MV-4-11 (cell line): Measurements from ENCODE around the gene MS4A18.
A peak's percentile ranks its signal among the peaks of the same experiment; 100 is the strongest.

ENCODE experiments used
- DNase-seq: peaks from one replicate; lab custom pipeline; 2025; lab: John Stamatoyannopoulos, UW

MS4A18 gene

GRCh38 chr11:60739114-60739513 is 14.6 kb downstream of the MS4A18 start:
- no peak for DNase-seq

- no peak for DNase-seq
Measured at GRCh38 chr11:60740573-60740972, 16.1 kb downstream of the MS4A18 start.

DNA sequence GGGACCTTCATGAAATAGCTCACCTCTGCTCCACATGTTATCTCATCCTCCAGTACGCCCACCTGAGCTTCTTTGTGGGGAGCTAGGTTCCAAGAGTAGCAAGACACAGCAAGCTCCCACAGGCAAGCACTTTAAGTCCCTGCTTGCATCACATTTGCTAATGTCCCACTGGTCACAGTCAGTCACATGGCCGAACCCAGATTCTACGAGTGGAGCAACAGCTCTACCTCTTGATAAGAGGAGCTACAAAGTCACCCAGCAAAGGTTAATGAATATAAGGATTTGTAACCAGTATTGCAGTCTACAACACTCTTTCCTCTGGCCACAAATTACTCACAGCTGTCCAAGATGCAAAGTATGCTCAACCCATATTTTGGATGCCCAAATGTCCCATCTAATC is 16.9 kb downstream of the MS4A18 start:
- DNase-seq, result no peak

GRCh38 chr11:60743058-60743457 is 18.5 kb downstream of the MS4A18 start:
- DNase-seq, result no peak

GRCh38 chr11:60744114-60744513 is 19.6 kb downstream of the MS4A18 start:
- DNase-seq, result no peak

- no peak for DNase-seq
Measured at GRCh38 chr11:60747359-60747873, 22.9 kb downstream of the MS4A18 start.

DNA sequence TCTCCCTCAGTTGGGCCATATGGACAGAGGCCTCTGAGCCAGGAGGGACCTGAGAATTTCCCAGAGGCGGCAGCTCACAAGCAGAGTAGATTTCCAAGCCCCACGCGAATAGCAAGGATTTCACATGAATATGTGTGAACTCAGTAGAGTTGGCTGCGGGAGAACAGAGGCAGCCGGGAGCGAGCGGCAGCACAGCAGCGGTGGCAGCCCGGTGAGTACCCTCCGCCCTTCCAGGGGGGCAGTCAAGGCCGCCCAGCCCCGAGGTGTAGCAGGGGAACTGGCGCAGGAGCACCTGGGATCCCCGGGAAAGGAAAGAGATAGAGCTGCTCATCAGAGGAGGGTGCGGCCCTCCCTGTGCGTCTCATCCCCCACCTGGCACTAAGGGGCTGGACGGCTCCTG is 23.7 kb downstream of the MS4A18 start:
- no peak for DNase-seq

GRCh38 chr11:60748821-60749220 is 24.3 kb downstream of the MS4A18 start:
- DNase-seq, result no peak

GRCh38 chr11:60750911-60751310 is 26.4 kb downstream of the MS4A18 start:
- no peak for DNase-seq

DNA sequence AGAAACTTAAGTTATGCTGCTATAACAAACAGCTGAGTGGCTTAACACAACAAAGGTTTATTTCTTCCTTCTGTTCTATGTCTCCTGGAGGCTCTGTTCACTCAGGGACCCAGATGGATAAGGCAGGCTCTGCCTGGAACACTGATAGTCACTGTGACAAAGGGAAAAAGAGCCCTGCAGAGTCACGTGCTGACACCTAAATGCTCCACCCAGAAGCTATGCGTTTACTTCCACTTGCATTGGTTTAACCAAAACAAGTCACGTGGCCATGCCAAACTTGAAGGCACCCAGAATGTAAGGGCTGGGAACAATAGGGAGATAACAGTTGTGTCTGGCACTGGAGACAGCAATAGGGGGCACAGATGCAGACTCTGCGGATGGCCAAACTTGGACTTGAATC is 28.8 kb downstream of the MS4A18 start:
- no peak for DNase-seq

DNA sequence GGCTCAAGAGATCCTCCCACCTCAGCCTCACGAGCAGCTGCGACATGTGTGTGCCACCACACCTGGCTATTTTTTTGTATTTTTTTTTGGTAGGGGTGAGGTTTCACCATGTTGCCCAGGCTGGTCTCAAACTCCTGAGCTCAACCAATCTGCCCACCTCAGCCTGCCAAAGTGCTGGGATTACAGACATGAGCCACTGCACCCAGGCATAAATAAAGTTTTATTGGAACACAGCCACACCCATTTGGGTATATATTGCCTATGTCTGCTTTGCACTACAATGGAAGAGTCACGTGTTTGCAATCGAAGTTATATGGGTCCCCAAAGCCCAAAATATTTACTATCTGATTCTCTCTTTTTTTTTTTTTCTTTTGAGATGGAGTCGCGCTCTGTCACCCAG is 30.4 kb downstream of the MS4A18 start:
- DNase-seq, result no peak

DNA sequence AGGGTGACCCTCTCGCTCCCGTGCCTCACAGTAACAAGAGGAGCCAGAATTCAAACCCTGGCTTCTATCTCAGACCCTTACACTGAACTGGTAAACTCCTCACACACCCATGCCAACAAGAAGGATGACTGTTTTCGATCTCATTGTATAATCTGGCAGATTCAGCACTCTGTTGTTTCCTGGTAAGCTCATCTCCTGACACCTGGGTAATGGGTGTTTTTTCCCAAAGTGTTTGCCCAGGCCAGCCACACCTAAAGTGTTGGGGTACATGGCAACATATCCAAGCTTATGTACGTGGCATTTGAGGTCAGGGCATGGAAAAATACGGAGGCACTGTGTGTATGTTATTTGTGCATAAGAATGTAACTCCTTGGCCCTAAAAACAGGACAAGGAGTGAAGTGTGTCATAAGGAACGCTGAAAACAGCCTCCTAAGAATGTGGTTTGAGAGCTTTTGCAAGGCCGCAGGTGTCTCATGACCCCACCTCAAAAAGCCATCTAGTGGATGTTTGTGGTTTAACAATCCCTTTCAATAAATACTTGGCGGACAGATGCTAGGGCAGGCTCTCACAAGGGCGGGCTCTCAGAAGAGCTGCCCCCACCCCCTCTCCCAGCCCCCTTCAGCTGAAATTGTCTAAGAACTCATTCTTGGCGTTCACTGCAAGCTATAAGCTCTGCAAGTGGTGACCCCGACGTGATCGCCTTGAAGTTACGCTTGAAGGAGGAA is 31.9 kb downstream of the MS4A18 start, which contains the start of gene MS4A15:
MS4A15 (plus strand) TSS at position 561 of the 726 bp plus-strand sequence. CDS start 6,867 bp downstream, outside the sequence.
- DNase-seq, result peak; percentile 61

DNA sequence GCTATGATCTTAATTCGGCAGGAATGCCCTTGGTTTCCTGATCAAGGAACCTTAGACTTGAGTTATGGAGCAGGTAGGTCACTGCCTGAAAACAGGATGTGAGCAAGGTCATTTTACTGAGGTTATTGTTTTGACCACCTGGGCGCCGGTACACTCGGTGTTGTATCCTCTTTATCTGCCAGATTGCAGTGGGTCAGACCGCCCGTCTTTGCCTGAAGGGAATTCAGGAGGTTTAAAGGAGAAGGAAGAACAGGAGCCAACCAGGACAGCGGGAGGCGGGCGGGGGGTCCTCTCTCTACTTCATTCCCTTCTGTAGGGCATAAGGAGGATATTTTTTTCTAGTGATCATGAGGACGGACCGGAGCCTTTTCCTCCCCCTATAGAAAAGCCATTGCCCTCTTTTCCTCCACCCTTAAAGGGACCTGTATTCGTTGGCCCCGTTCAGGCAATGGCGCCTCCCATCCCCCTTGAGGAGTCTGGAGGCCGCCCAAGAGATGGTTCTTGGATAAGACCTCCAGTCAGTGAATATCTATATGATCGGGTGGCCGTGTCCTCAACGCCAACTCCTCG is 32.8 kb downstream of the MS4A18 start:
- no peak for DNase-seq

- peak; percentile 41 for DNase-seq
Measured at GRCh38 chr11:60758671-60759070, 34.2 kb downstream of the MS4A18 start.

DNA sequence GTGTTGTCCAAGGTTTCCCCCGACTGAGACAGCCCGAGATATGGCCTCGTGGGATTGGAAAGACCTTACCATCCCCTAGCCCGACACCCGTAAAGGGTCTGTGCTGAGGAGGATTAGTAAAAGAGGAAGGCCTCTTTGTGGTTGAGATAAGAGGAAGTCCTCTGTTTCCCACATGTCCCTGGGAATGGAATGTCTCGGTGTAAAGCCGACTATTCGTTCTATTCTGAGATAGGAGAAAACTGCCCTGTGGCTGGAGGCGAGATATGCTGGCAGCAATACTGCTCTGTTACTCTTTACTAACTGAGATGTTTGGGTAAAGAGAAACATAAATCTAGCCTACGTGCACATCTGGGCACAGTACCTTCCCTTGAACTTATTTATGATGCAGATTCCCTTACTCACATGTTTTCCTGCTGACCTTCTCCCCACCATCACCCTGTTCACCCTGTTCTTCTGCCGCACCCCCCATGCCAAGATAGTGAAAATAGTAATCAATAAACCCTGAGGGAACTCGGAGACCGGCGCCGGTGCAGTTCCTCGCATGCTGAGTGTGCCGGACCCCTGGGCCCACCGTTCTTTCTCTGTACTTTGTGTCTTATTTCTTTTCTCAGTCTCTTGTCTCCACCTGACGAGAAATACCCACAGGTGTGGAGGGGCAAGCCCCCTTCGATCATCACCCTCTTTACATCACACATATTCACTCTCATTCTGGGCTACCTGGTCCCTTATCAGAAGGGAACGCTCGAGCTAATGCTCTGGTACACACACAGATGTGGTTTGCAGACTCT is 35.1 kb downstream of the MS4A18 start:
- peak; percentile 91 for DNase-seq

DNA sequence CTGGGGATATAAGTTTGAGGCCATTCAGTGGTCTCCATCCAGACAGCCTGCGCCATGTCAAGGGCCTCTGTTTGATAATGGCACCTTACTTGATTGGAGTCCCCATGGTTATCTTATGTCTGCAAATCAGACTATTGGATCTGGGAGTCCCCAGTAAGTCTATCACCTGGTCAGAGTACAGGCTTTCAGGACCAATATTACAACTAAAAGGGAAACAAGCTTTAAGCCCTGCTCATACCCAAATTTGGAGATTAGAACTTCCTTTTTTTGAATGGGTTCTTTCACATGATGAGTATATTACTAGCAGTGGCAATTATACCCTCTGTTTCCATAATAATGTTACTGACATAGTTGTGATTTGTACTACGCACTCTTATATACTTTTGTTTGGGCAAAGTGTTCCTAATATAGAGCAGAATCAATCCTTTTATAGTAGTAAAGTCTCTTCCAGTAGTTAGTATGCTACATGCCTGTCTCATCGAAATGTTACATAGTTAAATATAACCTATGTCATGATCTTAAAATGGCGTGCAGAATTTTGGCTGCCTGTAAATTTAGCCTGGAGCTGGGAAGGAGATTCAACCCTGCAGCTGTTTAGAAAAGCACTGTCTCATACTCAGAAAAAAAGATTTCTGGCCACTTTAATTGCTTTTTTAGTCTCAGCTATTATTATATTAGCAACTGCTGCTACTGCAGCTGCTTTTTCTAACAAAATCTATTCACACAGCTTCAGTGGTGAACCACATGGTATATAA is 37.1 kb downstream of the MS4A18 start:
- peak; percentile 64 for DNase-seq

GRCh38 chr11:60762851-60763691 is 38.6 kb downstream of the MS4A18 start:
- DNase-seq, result no peak

DNA sequence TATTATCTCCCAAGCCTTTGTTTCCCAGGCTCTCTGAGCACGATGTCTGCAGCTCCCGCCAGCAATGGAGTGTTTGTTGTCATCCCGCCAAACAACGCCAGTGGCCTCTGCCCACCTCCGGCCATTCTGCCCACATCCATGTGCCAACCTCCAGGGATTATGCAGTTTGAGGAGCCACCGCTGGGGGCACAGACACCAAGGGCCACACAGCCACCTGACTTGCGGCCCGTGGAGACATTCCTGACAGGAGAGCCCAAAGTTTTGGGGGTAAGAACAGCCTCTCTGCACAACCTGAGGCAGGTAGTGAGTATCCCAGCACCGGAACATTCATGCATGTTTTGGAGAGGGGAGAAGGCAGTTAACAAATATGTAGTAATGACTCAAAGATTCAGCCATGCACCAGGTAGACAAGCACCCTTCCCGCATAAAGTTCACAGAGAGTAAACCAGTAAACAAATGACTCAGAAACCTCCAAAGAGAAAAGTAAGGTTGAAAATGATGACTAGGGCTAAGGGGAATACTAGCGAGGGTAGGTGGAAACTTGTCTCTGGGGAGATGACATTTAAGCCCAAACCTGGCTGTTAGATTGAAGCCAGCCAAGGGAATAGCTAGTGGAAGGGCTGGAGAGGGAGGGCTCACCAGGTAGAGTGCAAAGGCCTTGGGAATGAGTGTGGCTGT is 39.3 kb downstream of the MS4A18 start:
- DNase-seq, result no peak

DNA sequence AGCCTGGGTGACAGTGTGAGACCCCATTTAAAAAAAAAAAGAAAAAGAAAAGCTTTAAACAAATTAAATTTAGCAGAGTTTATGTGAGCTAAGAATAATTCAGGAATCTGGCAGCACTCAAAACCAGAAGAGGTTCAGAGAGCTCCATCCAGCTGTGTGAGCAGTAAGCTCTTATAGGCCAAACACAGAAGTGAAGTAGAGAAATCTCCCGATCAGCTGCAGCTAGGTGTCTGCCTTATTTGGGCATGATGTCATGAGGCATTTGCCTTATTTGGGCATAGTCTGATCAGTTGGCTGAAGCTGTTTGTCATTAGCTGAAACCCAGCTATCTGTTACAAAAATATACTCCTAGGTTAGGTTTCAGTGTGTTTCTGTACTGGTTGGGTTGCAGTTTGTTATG is 40.4 kb downstream of the MS4A18 start:
- DNase-seq, result no peak

GRCh38 chr11:60765355-60765754 is 40.8 kb downstream of the MS4A18 start:
- DNase-seq, result no peak

- DNase-seq, result no peak
Measured at GRCh38 chr11:60766547-60766946, 42.0 kb downstream of the MS4A18 start.
